WTC11 (cell line): ENCODE data around the gene GALE. TPM values are rescaled to one million over a fixed set of nuclear protein-coding genes. Genes with fewer than 3 reads are reported as not detected.
A peak's percentile ranks its signal among the peaks of the same experiment; 100 is the strongest.

Experiments
- ATAC-seq: fragments of 200-7000 bp; cut with Tn5 transposase; 2 replicates; pipeline ENCODE4 v1.10.0; 2021; ENCODE audit warnings: mild to moderate bottlenecking, moderate library complexity
- CTCF ChIA-PET: fragments of 300-600 bp; sonication (Branson Sonifier 250); formaldehyde crosslinking; loops from one replicate; lab custom pipeline; 2021; ENCODE audit warnings: antibody characterized with exemption; lab: Charles Lee
- POLR2A ChIA-PET: fragments of 350-600 bp; sonication (Branson Sonifier 250); formaldehyde crosslinking; loops from one replicate; lab custom pipeline; 2021; ENCODE audit warnings: antibody characterized with exemption; lab: Charles Lee
- DNase-seq: peaks from one replicate; pipeline ENCODE4 v3.0.0; 2021; ENCODE audit warnings: low spot score
- H3K27ac Mint-ChIP-seq: 2 replicates; pipeline ENCODE4 v1.8.0; 2021; ENCODE audit warnings: mixed read lengths
- H3K27me3 Mint-ChIP-seq: 2 replicates; pipeline ENCODE4 v1.8.0; 2021; ENCODE audit warnings: low read depth, mild to moderate bottlenecking, moderate library complexity, mixed read lengths
- H3K36me3 Mint-ChIP-seq: 2 replicates; pipeline ENCODE4 v1.8.0; 2021; ENCODE audit warnings: mixed read lengths
- H3K4me1 Mint-ChIP-seq: 2 replicates; pipeline ENCODE4 v1.8.0; 2022; ENCODE audit warnings: mixed read lengths
- H3K4me3 Mint-ChIP-seq: 2 replicates; pipeline ENCODE4 v1.8.0; 2021; ENCODE audit warnings: mild to moderate bottlenecking, moderate library complexity, mixed read lengths
- H3K9me3 Mint-ChIP-seq: 2 replicates; pipeline ENCODE4 v1.8.0; 2021; ENCODE audit warnings: mixed read lengths
- FOXK1 ChIP-seq: sonication (generic); formaldehyde crosslinking; IDR thresholded peaks from 2 replicates; pipeline ENCODE4 v1.8.0; 2022; ENCODE audit warnings: mild to moderate bottlenecking, moderate library complexity, missing genetic modification reagents
- FOXP1 ChIP-seq: sonication (generic); formaldehyde crosslinking; IDR thresholded peaks from 2 replicates; pipeline ENCODE4 v1.8.0; 2022; ENCODE audit warnings: missing genetic modification reagents, mild to moderate bottlenecking, moderate library complexity, borderline replicate concordance
- GRHL2 ChIP-seq: fragments of 250-450 bp; sonication (Bioruptor Pico); IDR thresholded peaks from 2 replicates; pipeline ENCODE4 v1.8.0; 2022; ENCODE audit warnings: mild to moderate bottlenecking, moderate library complexity; ENCODE audit not compliant: insufficient replicate concordance, severe bottlenecking
- JUN ChIP-seq: sonication (generic); formaldehyde crosslinking; IDR thresholded peaks from 2 replicates; pipeline ENCODE4 v1.8.0; 2023; ENCODE audit warnings: mild to moderate bottlenecking, missing genetic modification reagents
- KAT7 ChIP-seq: sonication (generic); formaldehyde crosslinking; IDR thresholded peaks from 2 replicates; pipeline ENCODE4 v1.8.1; 2023; ENCODE audit warnings: missing genetic modification reagents, mild to moderate bottlenecking, borderline replicate concordance
- NFE2L1 ChIP-seq: sonication (generic); formaldehyde crosslinking; IDR thresholded peaks from 2 replicates; pipeline ENCODE4 v1.8.1; 2023; ENCODE audit warnings: missing genetic modification reagents
- NFYB ChIP-seq: sonication (generic); formaldehyde crosslinking; conservative IDR thresholded peaks from 2 replicates; pipeline ENCODE4 v1.8.0; 2022; ENCODE audit warnings: low read depth, missing genetic modification reagents
- NR2C2 ChIP-seq: sonication (generic); formaldehyde crosslinking; IDR thresholded peaks from 2 replicates; pipeline ENCODE4 v1.8.0; 2022; ENCODE audit warnings: mild to moderate bottlenecking, missing genetic modification reagents
- TCF7 ChIP-seq: sonication (generic); formaldehyde crosslinking; IDR thresholded peaks from 2 replicates; pipeline ENCODE4 v1.8.0; 2022; ENCODE audit warnings: mild to moderate bottlenecking, low read depth, missing genetic modification reagents, moderate library complexity
- ZBTB21 ChIP-seq: sonication (generic); formaldehyde crosslinking; IDR thresholded peaks from 2 replicates; pipeline ENCODE4 v1.8.1; 2023; ENCODE audit warnings: mild to moderate bottlenecking, missing genetic modification reagents, borderline replicate concordance
- ZNF121 ChIP-seq: sonication (generic); formaldehyde crosslinking; IDR thresholded peaks from 2 replicates; pipeline ENCODE4 v1.8.0; 2023; ENCODE audit warnings: missing genetic modification reagents
- ZNF423 ChIP-seq: fragments of 250-450 bp; sonication (Bioruptor Pico); IDR thresholded peaks from 2 replicates; pipeline ENCODE4 v2.1.2; 2022; ENCODE audit warnings: mild to moderate bottlenecking, moderate library complexity
- total RNA-seq: library from RNA; stranded (reverse); gene quantifications from 3 replicates; pipeline ENCODE4 v1.2.3, GENCODE V29; 2021
- TF ChIP-seq, protein P1 (sequence below): sonication (generic); formaldehyde crosslinking; IDR thresholded peaks from 2 replicates; pipeline ENCODE4 v1.8.1; 2023; ENCODE audit warnings: mild to moderate bottlenecking, missing genetic modification reagents, borderline replicate concordance
- TF ChIP-seq, protein P2 (sequence below): sonication (generic); formaldehyde crosslinking; IDR thresholded peaks from 2 replicates; pipeline ENCODE4 v1.8.0; 2023; ENCODE audit warnings: missing genetic modification reagents, mild to moderate bottlenecking, borderline replicate concordance
- TF ChIP-seq, protein P3 (sequence below): fragments of 250-450 bp; sonication (Bioruptor Pico); IDR thresholded peaks from 2 replicates; pipeline ENCODE4 v2.1.2; 2022; ENCODE audit warnings: mild to moderate bottlenecking, moderate library complexity
- TF ChIP-seq, protein P4 (sequence below): sonication (generic); formaldehyde crosslinking; IDR thresholded peaks from 2 replicates; pipeline ENCODE4 v1.8.0; 2022; ENCODE audit warnings: mild to moderate bottlenecking, missing genetic modification reagents
- TF ChIP-seq, protein P5 (sequence below): sonication (generic); formaldehyde crosslinking; IDR thresholded peaks from 2 replicates; pipeline ENCODE4 v1.8.1; 2022; ENCODE audit warnings: mild to moderate bottlenecking, moderate library complexity, missing genetic modification reagents
- TF ChIP-seq, protein P6 (sequence below): sonication (generic); formaldehyde crosslinking; IDR thresholded peaks from 2 replicates; pipeline ENCODE4 v1.8.0; 2023; ENCODE audit warnings: missing genetic modification reagents

The GALE gene
- total RNA-seq, 1 experiment from 2014 or later = 30.3 TPM

DNA sequence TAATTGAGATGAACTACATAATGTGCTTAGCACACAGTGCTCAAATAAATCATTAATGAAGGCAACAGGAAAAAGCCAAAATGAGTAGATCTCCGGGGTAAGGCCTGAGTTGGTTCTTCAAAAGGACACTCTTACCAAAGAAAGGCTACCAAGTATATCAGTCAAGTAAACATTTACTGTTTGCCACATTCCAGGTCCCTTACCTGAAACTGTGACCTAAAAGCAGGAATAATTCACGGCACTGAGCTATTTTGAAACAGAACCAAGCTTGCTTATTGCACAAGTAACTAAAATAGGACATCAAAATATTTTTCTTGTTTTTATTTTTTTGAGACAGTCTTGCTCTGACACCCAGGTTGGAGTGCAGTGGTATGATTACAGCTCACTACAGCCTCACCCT, 24.3 kb downstream of the GALE start:
- no peaks in the 10 kb centered on the region for H3K9me3 Mint-ChIP-seq
- TF ChIP-seq, protein P1, sequence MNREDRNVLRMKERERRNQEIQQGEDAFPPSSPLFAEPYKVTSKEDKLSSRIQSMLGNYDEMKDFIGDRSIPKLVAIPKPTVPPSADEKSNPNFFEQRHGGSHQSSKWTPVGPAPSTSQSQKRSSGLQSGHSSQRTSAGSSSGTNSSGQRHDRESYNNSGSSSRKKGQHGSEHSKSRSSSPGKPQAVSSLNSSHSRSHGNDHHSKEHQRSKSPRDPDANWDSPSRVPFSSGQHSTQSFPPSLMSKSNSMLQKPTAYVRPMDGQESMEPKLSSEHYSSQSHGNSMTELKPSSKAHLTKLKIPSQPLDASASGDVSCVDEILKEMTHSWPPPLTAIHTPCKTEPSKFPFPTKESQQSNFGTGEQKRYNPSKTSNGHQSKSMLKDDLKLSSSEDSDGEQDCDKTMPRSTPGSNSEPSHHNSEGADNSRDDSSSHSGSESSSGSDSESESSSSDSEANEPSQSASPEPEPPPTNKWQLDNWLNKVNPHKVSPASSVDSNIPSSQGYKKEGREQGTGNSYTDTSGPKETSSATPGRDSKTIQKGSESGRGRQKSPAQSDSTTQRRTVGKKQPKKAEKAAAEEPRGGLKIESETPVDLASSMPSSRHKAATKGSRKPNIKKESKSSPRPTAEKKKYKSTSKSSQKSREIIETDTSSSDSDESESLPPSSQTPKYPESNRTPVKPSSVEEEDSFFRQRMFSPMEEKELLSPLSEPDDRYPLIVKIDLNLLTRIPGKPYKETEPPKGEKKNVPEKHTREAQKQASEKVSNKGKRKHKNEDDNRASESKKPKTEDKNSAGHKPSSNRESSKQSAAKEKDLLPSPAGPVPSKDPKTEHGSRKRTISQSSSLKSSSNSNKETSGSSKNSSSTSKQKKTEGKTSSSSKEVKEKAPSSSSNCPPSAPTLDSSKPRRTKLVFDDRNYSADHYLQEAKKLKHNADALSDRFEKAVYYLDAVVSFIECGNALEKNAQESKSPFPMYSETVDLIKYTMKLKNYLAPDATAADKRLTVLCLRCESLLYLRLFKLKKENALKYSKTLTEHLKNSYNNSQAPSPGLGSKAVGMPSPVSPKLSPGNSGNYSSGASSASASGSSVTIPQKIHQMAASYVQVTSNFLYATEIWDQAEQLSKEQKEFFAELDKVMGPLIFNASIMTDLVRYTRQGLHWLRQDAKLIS = no peak
- TF ChIP-seq, protein P2, sequence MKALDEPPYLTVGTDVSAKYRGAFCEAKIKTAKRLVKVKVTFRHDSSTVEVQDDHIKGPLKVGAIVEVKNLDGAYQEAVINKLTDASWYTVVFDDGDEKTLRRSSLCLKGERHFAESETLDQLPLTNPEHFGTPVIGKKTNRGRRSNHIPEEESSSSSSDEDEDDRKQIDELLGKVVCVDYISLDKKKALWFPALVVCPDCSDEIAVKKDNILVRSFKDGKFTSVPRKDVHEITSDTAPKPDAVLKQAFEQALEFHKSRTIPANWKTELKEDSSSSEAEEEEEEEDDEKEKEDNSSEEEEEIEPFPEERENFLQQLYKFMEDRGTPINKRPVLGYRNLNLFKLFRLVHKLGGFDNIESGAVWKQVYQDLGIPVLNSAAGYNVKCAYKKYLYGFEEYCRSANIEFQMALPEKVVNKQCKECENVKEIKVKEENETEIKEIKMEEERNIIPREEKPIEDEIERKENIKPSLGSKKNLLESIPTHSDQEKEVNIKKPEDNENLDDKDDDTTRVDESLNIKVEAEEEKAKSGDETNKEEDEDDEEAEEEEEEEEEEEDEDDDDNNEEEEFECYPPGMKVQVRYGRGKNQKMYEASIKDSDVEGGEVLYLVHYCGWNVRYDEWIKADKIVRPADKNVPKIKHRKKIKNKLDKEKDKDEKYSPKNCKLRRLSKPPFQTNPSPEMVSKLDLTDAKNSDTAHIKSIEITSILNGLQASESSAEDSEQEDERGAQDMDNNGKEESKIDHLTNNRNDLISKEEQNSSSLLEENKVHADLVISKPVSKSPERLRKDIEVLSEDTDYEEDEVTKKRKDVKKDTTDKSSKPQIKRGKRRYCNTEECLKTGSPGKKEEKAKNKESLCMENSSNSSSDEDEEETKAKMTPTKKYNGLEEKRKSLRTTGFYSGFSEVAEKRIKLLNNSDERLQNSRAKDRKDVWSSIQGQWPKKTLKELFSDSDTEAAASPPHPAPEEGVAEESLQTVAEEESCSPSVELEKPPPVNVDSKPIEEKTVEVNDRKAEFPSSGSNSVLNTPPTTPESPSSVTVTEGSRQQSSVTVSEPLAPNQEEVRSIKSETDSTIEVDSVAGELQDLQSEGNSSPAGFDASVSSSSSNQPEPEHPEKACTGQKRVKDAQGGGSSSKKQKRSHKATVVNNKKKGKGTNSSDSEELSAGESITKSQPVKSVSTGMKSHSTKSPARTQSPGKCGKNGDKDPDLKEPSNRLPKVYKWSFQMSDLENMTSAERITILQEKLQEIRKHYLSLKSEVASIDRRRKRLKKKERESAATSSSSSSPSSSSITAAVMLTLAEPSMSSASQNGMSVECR (CRISPR knock-in tag) = no peak
- TF ChIP-seq ZNF121 (CRISPR knock-in tag) (no peak), TCF7 (CRISPR knock-in tag) (no peak), NFE2L1 (no peak), FOXK1 (CRISPR knock-in tag) (no peak), ZNF423 (CRISPR knock-in tag) (no peak)
- ATAC-seq (no peak), DNase-seq (no peak)
- no peak overlapping the region for H3K27ac Mint-ChIP-seq
- H3K27me3 Mint-ChIP-seq = no peaks in the 10 kb centered on the region
- H3K4me1 Mint-ChIP-seq = peaks cover 18% of the 10 kb centered on the region
- ChIA-PET POLR2A (no interaction called here), CTCF (interaction anchor here (0.9 to 2.0 kb wide), 3 partner anchors 16 to 279 kb away, joined by 4 to 6 read pairs (median 5); no protein-coding TSS in a partner anchor)
- peaks cover 5% of the 10 kb centered on the region for H3K36me3 Mint-ChIP-seq
- peak overlapping the region; percentile 90; the same call in 1 of the 2 replicates for H3K4me3 Mint-ChIP-seq

DNA sequence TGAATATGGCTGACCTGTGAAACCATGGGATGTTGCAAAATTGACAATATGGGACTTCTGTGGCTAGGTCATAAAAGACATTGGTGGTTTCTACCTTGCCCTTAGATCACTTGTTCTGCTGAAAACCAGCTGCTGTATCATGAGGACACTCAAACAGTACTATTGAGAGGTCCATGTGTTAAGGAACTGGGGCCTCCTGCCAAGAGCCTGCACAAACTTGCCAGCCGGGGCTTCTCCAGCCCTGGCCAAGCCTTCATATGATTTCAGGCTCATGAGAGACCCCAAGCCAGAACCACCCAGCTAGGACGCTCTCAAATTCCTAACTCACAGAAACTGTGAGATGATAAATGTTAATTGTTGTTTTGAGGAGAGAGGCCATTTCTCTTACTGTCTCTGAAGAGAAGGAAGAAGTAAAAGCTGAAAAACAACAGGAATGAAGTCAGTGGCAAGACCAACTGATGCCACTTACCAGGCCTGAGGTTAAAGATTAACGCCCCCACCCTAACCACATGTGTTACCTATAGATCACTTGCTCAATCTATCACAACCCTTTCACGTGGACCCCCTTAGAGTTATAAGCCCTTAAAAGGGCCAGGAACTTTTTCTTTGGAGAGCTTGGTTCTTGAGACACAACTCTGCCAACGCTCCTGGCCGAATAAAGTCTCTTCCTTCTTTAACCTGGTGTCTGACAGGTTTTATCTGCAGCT, 26.2 kb downstream of the GALE start:
- ATAC-seq = no peak
- no peak for DNase-seq
- Mint-ChIP-seq H3K27me3 (no peaks in the 10 kb centered on the region), H3K9me3 (no peaks in the 10 kb centered on the region), H3K36me3 (no peaks in the 10 kb centered on the region), H3K4me1 (peaks cover 14% of the 10 kb centered on the region), H3K4me3 (no peak overlapping the region), H3K27ac (no peak overlapping the region; the same call in 1 of the 2 replicates)
- TF ChIP-seq NR2C2 (CRISPR knock-in tag) (no peak), ZBTB21 (CRISPR knock-in tag) (no peak), KAT7 (CRISPR knock-in tag) (no peak), TCF7 (CRISPR knock-in tag) (no peak), FOXP1 (CRISPR knock-in tag) (no peak), JUN (CRISPR knock-in tag) (no peak), GRHL2 (CRISPR knock-in tag) (no peak), NFYB (CRISPR knock-in tag) (no peak)
- TF ChIP-seq, protein P3, sequence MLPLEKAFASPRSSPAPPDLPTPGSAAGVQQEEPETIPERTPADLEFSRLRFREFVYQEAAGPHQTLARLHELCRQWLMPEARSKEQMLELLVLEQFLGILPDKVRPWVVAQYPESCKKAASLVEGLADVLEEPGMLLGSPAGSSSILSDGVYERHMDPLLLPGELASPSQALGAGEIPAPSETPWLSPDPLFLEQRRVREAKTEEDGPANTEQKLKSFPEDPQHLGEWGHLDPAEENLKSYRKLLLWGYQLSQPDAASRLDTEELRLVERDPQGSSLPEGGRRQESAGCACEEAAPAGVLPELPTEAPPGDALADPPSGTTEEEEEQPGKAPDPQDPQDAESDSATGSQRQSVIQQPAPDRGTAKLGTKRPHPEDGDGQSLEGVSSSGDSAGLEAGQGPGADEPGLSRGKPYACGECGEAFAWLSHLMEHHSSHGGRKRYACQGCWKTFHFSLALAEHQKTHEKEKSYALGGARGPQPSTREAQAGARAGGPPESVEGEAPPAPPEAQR (CRISPR knock-in tag) = no peak
- TF ChIP-seq, protein P4, sequence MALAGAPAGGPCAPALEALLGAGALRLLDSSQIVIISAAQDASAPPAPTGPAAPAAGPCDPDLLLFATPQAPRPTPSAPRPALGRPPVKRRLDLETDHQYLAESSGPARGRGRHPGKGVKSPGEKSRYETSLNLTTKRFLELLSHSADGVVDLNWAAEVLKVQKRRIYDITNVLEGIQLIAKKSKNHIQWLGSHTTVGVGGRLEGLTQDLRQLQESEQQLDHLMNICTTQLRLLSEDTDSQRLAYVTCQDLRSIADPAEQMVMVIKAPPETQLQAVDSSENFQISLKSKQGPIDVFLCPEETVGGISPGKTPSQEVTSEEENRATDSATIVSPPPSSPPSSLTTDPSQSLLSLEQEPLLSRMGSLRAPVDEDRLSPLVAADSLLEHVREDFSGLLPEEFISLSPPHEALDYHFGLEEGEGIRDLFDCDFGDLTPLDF (CRISPR knock-in tag) = no peak
- TF ChIP-seq, protein P5, sequence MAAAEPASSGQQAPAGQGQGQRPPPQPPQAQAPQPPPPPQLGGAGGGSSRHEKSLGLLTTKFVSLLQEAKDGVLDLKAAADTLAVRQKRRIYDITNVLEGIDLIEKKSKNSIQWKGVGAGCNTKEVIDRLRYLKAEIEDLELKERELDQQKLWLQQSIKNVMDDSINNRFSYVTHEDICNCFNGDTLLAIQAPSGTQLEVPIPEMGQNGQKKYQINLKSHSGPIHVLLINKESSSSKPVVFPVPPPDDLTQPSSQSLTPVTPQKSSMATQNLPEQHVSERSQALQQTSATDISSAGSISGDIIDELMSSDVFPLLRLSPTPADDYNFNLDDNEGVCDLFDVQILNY (CRISPR knock-in tag) = no peak
- TF ChIP-seq, protein P6, sequence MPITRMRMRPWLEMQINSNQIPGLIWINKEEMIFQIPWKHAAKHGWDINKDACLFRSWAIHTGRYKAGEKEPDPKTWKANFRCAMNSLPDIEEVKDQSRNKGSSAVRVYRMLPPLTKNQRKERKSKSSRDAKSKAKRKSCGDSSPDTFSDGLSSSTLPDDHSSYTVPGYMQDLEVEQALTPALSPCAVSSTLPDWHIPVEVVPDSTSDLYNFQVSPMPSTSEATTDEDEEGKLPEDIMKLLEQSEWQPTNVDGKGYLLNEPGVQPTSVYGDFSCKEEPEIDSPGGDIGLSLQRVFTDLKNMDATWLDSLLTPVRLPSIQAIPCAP (CRISPR knock-in tag) = no peak
- ChIA-PET POLR2A (interaction anchor here (0.6 kb wide), 1 partner anchor 299 kb away, joined by 3 read pairs; no protein-coding TSS in a partner anchor), CTCF (interaction anchor here (0.8 to 2.0 kb wide), 3 partner anchors 22 to 142 kb away, joined by 3 to 5 read pairs (median 3); partner anchors contain the start of gene GALE)
